ENCODE measurements around the gene LIMS3.
"Not testable (repeated sequence)": the region's sequence is repeated elsewhere in the genome, so short reads cannot be mapped to it uniquely, and the experiment has no call there.

LIMS3 gene

GRCh38 chr2:109913911-109914310, 15.4 kb downstream of the LIMS3 start:
- H3K4me1 Mint-ChIP-seq, H3K27ac Mint-ChIP-seq, H3K4me3 Mint-ChIP-seq, ATAC-seq, H3K27me3 Mint-ChIP-seq, H3K9me3 Mint-ChIP-seq, DNase-seq: not testable (repeated sequence)

- not testable (repeated sequence) for H3K9me3 Mint-ChIP-seq, H3K27ac Mint-ChIP-seq, H3K4me3 Mint-ChIP-seq, H3K27me3 Mint-ChIP-seq, DNase-seq, ATAC-seq, H3K4me1 Mint-ChIP-seq
Observed at GRCh38 chr2:109914552-109914951, 16.1 kb downstream of the LIMS3 start.

- not testable (repeated sequence) for H3K4me3 Mint-ChIP-seq, ATAC-seq, H3K9me3 Mint-ChIP-seq, H3K27me3 Mint-ChIP-seq, DNase-seq, H3K27ac Mint-ChIP-seq, H3K4me1 Mint-ChIP-seq
Observed at GRCh38 chr2:109915830-109916229, 17.3 kb downstream of the LIMS3 start.

- not testable (repeated sequence) for ATAC-seq, H3K27ac Mint-ChIP-seq, H3K4me1 Mint-ChIP-seq, DNase-seq, H3K4me3 Mint-ChIP-seq, H3K9me3 Mint-ChIP-seq, H3K27me3 Mint-ChIP-seq
Observed at GRCh38 chr2:109920162-109920561, 21.7 kb downstream of the LIMS3 start.

- H3K27ac Mint-ChIP-seq, H3K4me3 Mint-ChIP-seq, H3K4me1 Mint-ChIP-seq: not testable (repeated sequence)
Observed at GRCh38 chr2:109921543-109922384, 23.3 kb downstream of the LIMS3 start.

GRCh38 chr2:109924481-109924880, 26.0 kb downstream of the LIMS3 start:
- not testable (repeated sequence) for H3K27me3 Mint-ChIP-seq, H3K9me3 Mint-ChIP-seq, H3K4me3 Mint-ChIP-seq, DNase-seq, ATAC-seq, H3K27ac Mint-ChIP-seq, H3K4me1 Mint-ChIP-seq

More at GRCh38 chr2:109921543-109922384, 23.3 kb downstream of the LIMS3 start:
- not testable (repeated sequence) for ATAC-seq, H3K9me3 Mint-ChIP-seq, DNase-seq, H3K27me3 Mint-ChIP-seq

GRCh38 chr2:109927803-109928202, 29.3 kb downstream of the LIMS3 start:
- ATAC-seq, H3K27me3 Mint-ChIP-seq, H3K27ac Mint-ChIP-seq, DNase-seq, H3K4me1 Mint-ChIP-seq, H3K9me3 Mint-ChIP-seq, H3K4me3 Mint-ChIP-seq: not testable (repeated sequence)

- H3K9me3 Mint-ChIP-seq, ATAC-seq, H3K27me3 Mint-ChIP-seq, H3K4me3 Mint-ChIP-seq, H3K4me1 Mint-ChIP-seq, H3K27ac Mint-ChIP-seq, DNase-seq: not testable (repeated sequence)
Observed at GRCh38 chr2:109929222-109929621, 30.7 kb downstream of the LIMS3 start.

GRCh38 chr2:109936534-109936933, 38.0 kb downstream of the LIMS3 start:
- H3K4me3 Mint-ChIP-seq, ATAC-seq, DNase-seq, H3K27ac Mint-ChIP-seq, H3K9me3 Mint-ChIP-seq, H3K4me1 Mint-ChIP-seq, H3K27me3 Mint-ChIP-seq: not testable (repeated sequence)

- not testable (repeated sequence) for H3K27ac Mint-ChIP-seq, H3K4me1 Mint-ChIP-seq, DNase-seq, H3K27me3 Mint-ChIP-seq, ATAC-seq, H3K9me3 Mint-ChIP-seq, H3K4me3 Mint-ChIP-seq
Observed at GRCh38 chr2:109945362-109945761, 46.9 kb downstream of the LIMS3 start.

GRCh38 chr2:109947262-109947958, 48.9 kb downstream of the LIMS3 start:
- ATAC-seq = peak; percentile 66
- not testable (repeated sequence) for H3K4me3 Mint-ChIP-seq, H3K27ac Mint-ChIP-seq, H3K9me3 Mint-ChIP-seq, H3K27me3 Mint-ChIP-seq, H3K4me1 Mint-ChIP-seq, DNase-seq

- DNase-seq, H3K27ac Mint-ChIP-seq, H3K4me1 Mint-ChIP-seq, H3K4me3 Mint-ChIP-seq, H3K27me3 Mint-ChIP-seq, H3K9me3 Mint-ChIP-seq: not testable (repeated sequence)
- peak; percentile 65 for ATAC-seq
Observed at GRCh38 chr2:109947959-109948520, 49.6 kb downstream of the LIMS3 start.

- DNase-seq, H3K27me3 Mint-ChIP-seq, H3K9me3 Mint-ChIP-seq, H3K27ac Mint-ChIP-seq, H3K4me3 Mint-ChIP-seq, ATAC-seq, H3K4me1 Mint-ChIP-seq: not testable (repeated sequence)
Observed at GRCh38 chr2:109950146-109950843, 51.8 kb downstream of the LIMS3 start.

GRCh38 chr2:109963942-109964341, 65.5 kb downstream of the LIMS3 start:
- H3K27me3 Mint-ChIP-seq, H3K9me3 Mint-ChIP-seq, H3K4me1 Mint-ChIP-seq, DNase-seq, H3K4me3 Mint-ChIP-seq, H3K27ac Mint-ChIP-seq, ATAC-seq: not testable (repeated sequence)

- H3K4me3 Mint-ChIP-seq, H3K9me3 Mint-ChIP-seq, H3K4me1 Mint-ChIP-seq, H3K27ac Mint-ChIP-seq, H3K27me3 Mint-ChIP-seq, ATAC-seq, DNase-seq: not testable (repeated sequence)
Observed at GRCh38 chr2:109965482-109965881, 67.0 kb downstream of the LIMS3 start.
